Globus pallidus (tissue), 1 donor: ENCODE data around the gene FAM98C.

Experiments
- DNase-seq: peaks from one replicate; pipeline ENCODE4 v3.0.0-alpha.2; 2015; ENCODE audit warnings: low spot score

Gene FAM98C

GRCh38 chr19:38378866-38379265 is 24.0 kb upstream of the FAM98C start:
- DNase-seq, result no peak

GRCh38 chr19:38381138-38381537 is 21.8 kb upstream of the FAM98C start:
- DNase-seq, result no peak

- DNase-seq, result no peak
Observed at GRCh38 chr19:38383184-38383583, 19.7 kb upstream of the FAM98C start.

- DNase-seq, result no peak
Observed at GRCh38 chr19:38383743-38384142, 19.1 kb upstream of the FAM98C start.

GRCh38 chr19:38384209-38385027 is 18.5 kb upstream of the FAM98C start:
- no peak for DNase-seq

- no peak for DNase-seq
Observed at GRCh38 chr19:38385057-38385803, 17.7 kb upstream of the FAM98C start.

GRCh38 chr19:38385804-38386257 is 17.1 kb upstream of the FAM98C start:
- DNase-seq, result no peak

- no peak for DNase-seq
Observed at GRCh38 chr19:38386300-38386970, 16.5 kb upstream of the FAM98C start.

- no peak for DNase-seq
Observed at GRCh38 chr19:38386971-38387549, 15.8 kb upstream of the FAM98C start.

- DNase-seq, result peak; percentile 59
Observed at GRCh38 chr19:38387550-38388348, 15.1 kb upstream of the FAM98C start, which contains the start of gene GGN. TSS of gene GGN (minus strand) at chr19:38388034. CDS start at chr19:38387261, 773 bp downstream.

- DNase-seq, result peak; percentile 45
Observed at GRCh38 chr19:38388349-38389100, 14.4 kb upstream of the FAM98C start, which contains the start of gene SPRED3. TSS of gene SPRED3 (plus strand) at chr19:38388697. CDS start at chr19:38390303, 1,606 bp downstream.

GRCh38 chr19:38389101-38389925 is 13.6 kb upstream of the FAM98C start:
- DNase-seq, result no peak

- no peak for DNase-seq
Observed at GRCh38 chr19:38389957-38390924, 12.7 kb upstream of the FAM98C start.

GRCh38 chr19:38391911-38392464 is 10.9 kb upstream of the FAM98C start:
- no peak for DNase-seq

- no peak for DNase-seq
Observed at GRCh38 chr19:38392707-38393308, 10.1 kb upstream of the FAM98C start.

GRCh38 chr19:38394488-38394887 is 8.4 kb upstream of the FAM98C start:
- DNase-seq, result no peak

GRCh38 chr19:38395381-38396114 is 7.3 kb upstream of the FAM98C start:
- no peak for DNase-seq
